Measurements from ENCODE around the gene LCNL1.

LCNL1 gene

GRCh38 chr9:136942881-136943230 lies 39.9 kb upstream of the LCNL1 start:
- Mint-ChIP-seq H3K27ac (no peak overlapping the region), H3K4me3 (peak overlapping the region; percentile 69 to 72 (median 70)), H3K9me3 (no peaks in the 10 kb centered on the region), H3K4me1 (peaks cover 5% of the 10 kb centered on the region), H3K27me3 (ENCODE audit: low read depth) (no peaks in the 10 kb centered on the region), H3K36me3 (ENCODE audit: low read depth) (peaks cover 18% of the 10 kb centered on the region)
- TF ChIP-seq CTCF (IDR thresholded peaks at IDR 0.05; ENCODE audit: unreplicated experiment in 3 of 3), result no peak

GRCh38 chr9:136943291-136944211 lies 39.2 kb upstream of the LCNL1 start:
- no peak for TF ChIP-seq CTCF (IDR thresholded peaks at IDR 0.05; ENCODE audit: unreplicated experiment in 3 of 3)
- peaks cover 9% of the 10 kb centered on the region for H3K4me1 Mint-ChIP-seq
- H3K27ac Mint-ChIP-seq, result no peak overlapping the region
- H3K36me3 Mint-ChIP-seq (ENCODE audit: low read depth), result peaks cover 15% of the 10 kb centered on the region
- peaks cover 4% of the 10 kb centered on the region for H3K27me3 Mint-ChIP-seq (ENCODE audit: low read depth)
- peak overlapping the region; percentile 77 to 83 (median 81) for H3K4me3 Mint-ChIP-seq
- no peaks in the 10 kb centered on the region for H3K9me3 Mint-ChIP-seq

- Mint-ChIP-seq H3K27ac (no peak overlapping the region), H3K9me3 (no peaks in the 10 kb centered on the region), H3K4me1 (peaks cover 9% of the 10 kb centered on the region), H3K4me3 (peak overlapping the region; percentile 77 to 83 (median 81)), H3K27me3 (ENCODE audit: low read depth) (peaks cover 4% of the 10 kb centered on the region), H3K36me3 (ENCODE audit: low read depth) (peaks cover 9% of the 10 kb centered on the region)
- TF ChIP-seq CTCF (IDR thresholded peaks at IDR 0.05; ENCODE audit: unreplicated experiment in 3 of 3), result no peak
These were observed 38.6 kb upstream of the LCNL1 start for GRCh38 chr9:136944212-136944518.

GRCh38 chr9:136944519-136945332 lies 38.1 kb upstream of the LCNL1 start, which contains the start of the genes C8G and FBXW5:
Gene C8G, plus strand, starts transcription at chr9:136945243. Its CDS starts 78 bp downstream, at chr9:136945321.
Gene FBXW5, minus strand, starts transcription at chr9:136944738. Its CDS starts 655 bp downstream, at chr9:136944083.
- Mint-ChIP-seq H3K27ac (peak within 1 kb of the TSS in 1 of 3 experiments; percentile 65), H3K27me3 (ENCODE audit: low read depth) (peaks cover 4% of the 10 kb centered on the region), H3K4me3 (peak within 1 kb of the TSS; percentile 77 to 83 (median 81)), H3K4me1 (peaks cover 9% of the 10 kb centered on the region), H3K36me3 (ENCODE audit: low read depth) (peaks cover 4% of the 10 kb centered on the region), H3K9me3 (no peaks in the 10 kb centered on the region)
- peak; percentile 97 to 99 (median 98) for TF ChIP-seq CTCF (IDR thresholded peaks at IDR 0.05; ENCODE audit: unreplicated experiment in 3 of 3)

GRCh38 chr9:136945333-136946227 lies 37.2 kb upstream of the LCNL1 start:
- no peak for TF ChIP-seq CTCF (IDR thresholded peaks at IDR 0.05; ENCODE audit: unreplicated experiment in 3 of 3)
- H3K4me3 Mint-ChIP-seq, result peak overlapping the region in 1 of 3 experiments; percentile 26
- H3K27ac Mint-ChIP-seq, result no peak overlapping the region

More at GRCh38 chr9:136945333-136946227, 37.2 kb upstream of the LCNL1 start:
- peaks cover 4% of the 10 kb centered on the region for H3K27me3 Mint-ChIP-seq (ENCODE audit: low read depth)
- no peaks in the 10 kb centered on the region for H3K9me3 Mint-ChIP-seq
- H3K36me3 Mint-ChIP-seq (ENCODE audit: low read depth), result peaks cover 4% of the 10 kb centered on the region
- peaks cover 9% of the 10 kb centered on the region for H3K4me1 Mint-ChIP-seq
